ENCODE data around the gene FGB.
A peak's percentile ranks its signal among the peaks of the same experiment; 100 is the strongest.

Gene FGB

GRCh38 chr4:154562697-154563254 lies at the start of gene FGB:
Gene FGB (plus strand): TSS chr4:154563011. CDS start chr4:154563019, 8 bp downstream.
- no peak for DNase-seq (ENCODE audit: insufficient read length, low spot score)
- FAIRE-seq = no peak

- no peak for DNase-seq (ENCODE audit: insufficient read length, low spot score)
- FAIRE-seq = no peak
These were observed 46.3 kb upstream of the FGB start for GRCh38 chr4:154516318-154517029.

- DNase-seq (ENCODE audit: insufficient read length, low spot score) = no peak
- no peak for FAIRE-seq
These were observed 45.2 kb upstream of the FGB start for GRCh38 chr4:154517591-154517990.

GRCh38 chr4:154519214-154519613 lies 43.6 kb upstream of the FGB start:
- DNase-seq (ENCODE audit: insufficient read length, low spot score) (no peak), FAIRE-seq (no peak)

DNA sequence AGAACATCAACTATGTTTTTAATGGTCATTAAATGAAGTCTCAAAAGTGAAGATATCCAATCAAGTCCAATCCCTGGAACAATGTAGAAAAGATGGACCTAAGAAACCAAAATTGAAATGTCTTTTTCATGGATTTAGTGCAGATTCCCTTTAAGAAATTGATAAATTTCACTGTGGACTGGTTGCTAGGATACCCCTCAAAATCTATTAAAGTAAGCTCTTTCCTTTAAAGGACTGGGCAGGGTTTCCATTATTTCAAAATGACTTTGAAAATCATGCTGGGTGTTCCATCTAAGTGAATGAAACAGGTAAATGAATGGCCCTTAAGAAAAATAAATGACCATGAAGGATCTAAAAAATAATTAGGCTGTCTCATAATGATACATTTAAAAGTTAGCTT lies 41.2 kb upstream of the FGB start:
- DNase-seq (ENCODE audit: insufficient read length, low spot score) = no peak
- no peak for FAIRE-seq

DNA sequence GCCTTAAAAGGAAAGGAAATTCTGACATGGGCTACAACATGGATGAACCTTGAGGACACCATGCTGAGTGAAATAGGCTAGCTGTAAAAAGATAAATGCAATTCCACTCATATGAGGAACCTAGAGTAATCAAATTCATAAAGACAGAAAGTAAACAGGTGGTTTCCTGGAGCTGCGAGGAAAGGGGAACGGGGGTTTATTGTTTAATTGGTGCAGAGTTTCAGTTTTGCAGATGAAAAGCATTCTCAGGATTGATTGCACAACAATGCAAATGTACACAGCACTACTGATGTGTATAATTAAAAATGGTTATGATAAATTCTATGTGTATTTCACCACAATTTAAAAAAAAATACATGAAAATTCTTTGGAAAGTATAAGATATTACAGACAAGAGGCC lies 36.7 kb upstream of the FGB start:
- FAIRE-seq = no peak

DNA sequence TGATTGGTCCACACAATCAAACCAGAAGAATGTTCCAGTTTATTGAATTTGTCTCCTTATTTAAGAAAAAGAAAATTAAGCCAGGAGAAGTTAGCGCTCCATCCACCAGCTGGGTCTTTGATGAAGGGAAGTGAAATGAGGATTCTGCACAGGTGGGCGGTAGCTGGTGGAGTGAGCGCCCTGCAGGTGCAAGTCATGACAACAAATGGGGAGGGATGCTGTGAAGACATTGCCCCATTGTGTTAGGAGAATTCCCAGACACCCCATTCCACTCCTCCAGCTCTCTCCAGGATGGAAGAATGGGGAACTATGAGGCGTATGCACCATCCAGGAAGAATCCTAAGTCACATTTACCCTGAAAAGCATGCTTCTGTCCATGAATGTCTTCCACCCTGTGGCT lies 35.5 kb upstream of the FGB start:
- FAIRE-seq (no peak), DNase-seq (ENCODE audit: insufficient read length, low spot score) (no peak)

More for the DNA sequence above, 36.7 kb upstream of the FGB start:
- no peak for DNase-seq (ENCODE audit: insufficient read length, low spot score)

DNA sequence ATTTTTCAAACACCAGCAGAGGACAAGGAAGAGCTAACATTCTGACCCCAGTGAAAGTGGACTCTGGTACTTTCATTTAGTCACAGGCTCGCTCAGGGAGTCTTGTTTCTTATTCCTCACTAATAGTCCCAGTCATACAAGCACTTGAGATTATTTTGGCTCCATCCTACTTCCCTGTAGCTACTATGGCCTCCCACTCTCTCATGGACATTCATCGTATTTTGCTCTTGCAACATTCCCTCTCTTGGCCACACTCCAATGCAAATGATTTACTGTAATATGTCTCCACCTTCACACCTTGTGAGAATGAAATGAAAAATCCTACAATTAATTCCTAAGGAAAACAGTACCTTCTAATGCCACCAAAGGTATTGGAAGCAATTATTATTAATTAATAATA lies 33.9 kb upstream of the FGB start:
- DNase-seq (ENCODE audit: insufficient read length, low spot score) (no peak), FAIRE-seq (no peak)

GRCh38 chr4:154529728-154530519 lies 32.9 kb upstream of the FGB start:
- FAIRE-seq (no peak), DNase-seq (ENCODE audit: insufficient read length, low spot score) (no peak)

GRCh38 chr4:154534296-154534695 lies 28.5 kb upstream of the FGB start:
- FAIRE-seq = no peak
- no peak for DNase-seq (ENCODE audit: insufficient read length, low spot score)

DNA sequence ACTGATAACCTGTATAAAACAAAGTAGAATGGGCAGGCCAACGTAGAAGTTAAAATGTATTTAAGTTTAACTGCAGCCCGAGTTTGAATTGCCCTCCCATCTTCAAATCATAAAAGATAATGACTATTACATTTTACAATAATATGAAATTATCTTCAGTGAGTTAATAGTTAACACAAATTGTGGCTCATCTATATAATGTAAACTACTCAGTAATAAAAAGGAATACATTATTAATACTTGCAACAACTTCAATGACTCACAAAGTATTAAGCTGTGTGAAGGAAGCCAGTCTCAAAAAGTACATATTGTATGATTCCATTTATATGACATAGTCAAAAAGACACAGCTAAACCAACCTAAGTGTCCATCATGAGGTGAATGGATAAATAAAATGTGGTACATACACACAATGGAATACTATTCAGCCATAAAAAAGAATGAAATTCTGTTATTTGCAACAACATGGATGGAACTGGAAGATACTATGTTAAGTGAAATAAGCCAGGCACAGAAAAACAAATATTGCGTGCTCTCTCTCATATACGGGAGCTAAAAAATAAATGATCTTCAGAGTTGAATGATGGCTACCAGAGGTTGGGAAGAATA lies 20.4 kb upstream of the FGB start:
- FAIRE-seq (no peak), DNase-seq (ENCODE audit: insufficient read length, low spot score) (no peak)

DNA sequence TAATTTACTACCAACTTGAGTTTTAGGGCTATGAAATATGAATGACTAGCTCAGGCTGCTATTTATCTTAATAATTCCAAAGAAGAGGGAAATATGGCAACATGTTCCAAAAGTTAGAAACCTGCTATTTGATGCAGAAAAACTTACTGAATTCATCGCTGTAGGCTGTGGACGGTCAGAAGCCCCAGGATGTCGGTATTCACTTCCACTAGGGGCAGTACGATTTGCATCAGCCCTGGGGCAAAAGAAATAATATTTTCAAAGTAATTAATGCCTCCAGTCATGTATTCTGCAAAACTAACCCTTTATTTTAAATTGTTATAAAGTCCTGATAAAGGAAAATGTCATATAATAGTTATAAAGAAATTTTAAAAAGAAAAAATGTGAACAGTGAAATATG lies 17.1 kb upstream of the FGB start:
- FAIRE-seq (no peak), DNase-seq (ENCODE audit: insufficient read length, low spot score) (no peak)

- FAIRE-seq (peak; percentile 55), DNase-seq (ENCODE audit: insufficient read length, low spot score) (peak; percentile 87)
These were observed 12.7 kb upstream of the FGB start, which contains the start of gene PLRG1 for GRCh38 chr4:154549894-154550790. Gene PLRG1 (minus strand): TSS chr4:154550400. CDS start chr4:154550308, 92 bp downstream.

GRCh38 chr4:154551872-154552686 lies 10.7 kb upstream of the FGB start:
- peak; percentile 54 for DNase-seq (ENCODE audit: insufficient read length, low spot score)
- FAIRE-seq = no peak

- DNase-seq (ENCODE audit: insufficient read length, low spot score) (no peak), FAIRE-seq (peak; percentile 23)
These were observed 3.7 kb upstream of the FGB start for GRCh38 chr4:154559141-154559493.

- DNase-seq (ENCODE audit: insufficient read length, low spot score) = peak; percentile 36
- no peak for FAIRE-seq
These were observed 3.1 kb upstream of the FGB start for GRCh38 chr4:154559494-154560418.

DNA sequence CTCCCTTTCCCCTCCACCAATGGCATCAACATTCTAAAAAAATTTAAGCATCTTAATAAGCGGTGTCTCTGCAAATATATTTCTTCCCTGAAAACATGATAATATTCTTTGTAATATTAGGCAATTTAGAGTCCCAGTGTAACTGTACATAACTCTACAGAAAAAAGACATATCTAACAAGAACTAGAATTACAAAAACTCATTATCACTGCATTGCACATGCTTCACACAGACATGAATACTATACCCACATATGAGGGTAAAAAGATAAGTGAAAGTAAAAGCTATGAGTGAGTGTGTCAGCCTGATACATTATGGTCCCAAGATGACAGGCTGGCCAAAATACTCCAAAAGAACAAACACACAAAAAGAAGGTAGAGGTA lies 2.4 kb upstream of the FGB start:
- DNase-seq (ENCODE audit: insufficient read length, low spot score) = no peak
- FAIRE-seq = no peak

- no peak for DNase-seq (ENCODE audit: insufficient read length, low spot score)
- FAIRE-seq = no peak
These were observed 2.0 kb upstream of the FGB start for GRCh38 chr4:154560824-154561231.

DNA sequence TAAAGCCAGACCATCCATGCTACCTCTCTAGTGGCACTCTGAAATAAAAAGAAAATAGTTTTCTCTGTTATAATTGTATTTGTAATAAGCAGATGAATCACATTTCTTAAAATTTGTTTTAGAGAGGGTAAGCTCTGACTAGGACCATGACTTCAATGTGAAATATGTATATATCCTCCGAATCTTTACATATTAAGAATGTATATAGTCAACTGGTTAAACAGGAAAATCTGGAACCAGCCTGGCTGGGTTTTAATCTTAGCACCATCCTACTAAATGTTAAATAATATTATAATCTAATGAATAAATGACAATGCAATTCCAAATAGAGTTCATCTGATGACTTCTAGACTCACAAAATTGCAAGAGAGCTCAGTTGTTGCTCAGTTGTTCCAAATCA lies 1.5 kb downstream of the FGB start:
- DNase-seq (ENCODE audit: insufficient read length, low spot score) (no peak), FAIRE-seq (no peak)

Measured in HTR-8/SVneo (cell line).